ENCODE results near the gene TCF23.
"Not testable (repeated sequence)": the region's sequence is repeated elsewhere in the genome, so short reads cannot be mapped to it uniquely, and the experiment has no call there.

The TCF23 gene

GRCh38 chr2:27198068-27198467, 49.3 kb downstream of the TCF23 start:
- not testable (repeated sequence) for H3K9me3 ChIP-seq (replicated peaks in 1 of 2; ENCODE audit: control insufficient read depth in 2 of 2, insufficient read depth in 1 of 2, low read depth in 1 of 2, low read length in 2 of 2); H3K4ac ChIP-seq (ENCODE audit: low read length); H3K27ac ChIP-seq (replicated peaks; ENCODE audit: low read length); H3K23ac ChIP-seq (ENCODE audit: low read depth, low read length, poor library complexity); H2AFZ ChIP-seq (ENCODE audit: low read length); H2BK12ac ChIP-seq (ENCODE audit: low read length); H3K4me2 ChIP-seq (ENCODE audit: insufficient read depth, low read length, poor library complexity, severe bottlenecking); H2BK120ac ChIP-seq (ENCODE audit: low read depth, low read length); H2BK5ac ChIP-seq (ENCODE audit: low read length); H2BK15ac ChIP-seq (ENCODE audit: low read length); H3K4me3 ChIP-seq (ENCODE audit: low read length in 2 of 2); H3K14ac ChIP-seq (ENCODE audit: low read length); H2AK5ac ChIP-seq (ENCODE audit: low read depth, low read length); DNase-seq (ENCODE audit: low spot score); H3K18ac ChIP-seq (ENCODE audit: low read length); H4K8ac ChIP-seq (ENCODE audit: low read depth, low read length); H3K27me3 ChIP-seq (ENCODE audit: control insufficient read depth in 3 of 3, insufficient read depth in 3 of 3, low read depth in 1 of 3, low read length in 3 of 3); H3K9ac ChIP-seq (ENCODE audit: low read depth, low read length, poor library complexity); H3K4me1 ChIP-seq (ENCODE audit: control insufficient read depth in 2 of 2, insufficient read depth in 1 of 2, low read depth in 1 of 2, low read length in 2 of 2); H4K91ac ChIP-seq (ENCODE audit: low read depth, low read length, poor library complexity); H3K79me1 ChIP-seq (ENCODE audit: low read depth, low read length)
- H3K36me3 ChIP-seq (replicated peaks in 1 of 2; ENCODE audit: control insufficient read depth in 2 of 2, insufficient read depth in 2 of 2, low read length in 2 of 2): peaks cover 19 to 38% of the 10 kb centered on the region in 2 donors
- no CpG with 5 or more reads among the region's 3 CpGs for WGBS, 2 donors (ENCODE audit: extremely low coverage in 2 of 2, insufficient read length in 2 of 2, insufficient replicate concordance in 1 of 2)

- no peak for DNase-seq (ENCODE audit: low spot score)
- H2AK5ac ChIP-seq (ENCODE audit: low read depth, low read length): no peak overlapping the region
- H3K79me1 ChIP-seq (ENCODE audit: low read depth, low read length): no peaks in the 10 kb centered on the region
- H3K4ac ChIP-seq (ENCODE audit: low read length): no peak overlapping the region
- WGBS, 2 donors (ENCODE audit: extremely low coverage in 2 of 2, insufficient read length in 2 of 2, insufficient replicate concordance in 1 of 2): no CpG with 5 or more reads among the region's 2 CpGs
- H4K91ac ChIP-seq (ENCODE audit: low read depth, low read length, poor library complexity): no peak overlapping the region
- H3K18ac ChIP-seq (ENCODE audit: low read length): no peak overlapping the region
- no peak overlapping the region for H3K14ac ChIP-seq (ENCODE audit: low read length)
- H3K9me3 ChIP-seq (replicated peaks in 1 of 2; ENCODE audit: control insufficient read depth in 2 of 2, insufficient read depth in 1 of 2, low read depth in 1 of 2, low read length in 2 of 2): peaks cover 0 to 3% of the 10 kb centered on the region in 2 donors
- no peaks in the 10 kb centered on the region for H3K4me1 ChIP-seq (ENCODE audit: control insufficient read depth in 2 of 2, insufficient read depth in 1 of 2, low read depth in 1 of 2, low read length in 2 of 2)
- no peak overlapping the region for H2BK12ac ChIP-seq (ENCODE audit: low read length)
- no peak overlapping the region for H3K4me2 ChIP-seq (ENCODE audit: insufficient read depth, low read length, poor library complexity, severe bottlenecking)
- H3K27ac ChIP-seq (replicated peaks; ENCODE audit: low read length): no peak overlapping the region
- H3K9ac ChIP-seq (ENCODE audit: low read depth, low read length, poor library complexity): no peak overlapping the region
- no peak overlapping the region for H4K8ac ChIP-seq (ENCODE audit: low read depth, low read length)
- no peak overlapping the region for H2BK5ac ChIP-seq (ENCODE audit: low read length)
- no peak overlapping the region for H2AFZ ChIP-seq (ENCODE audit: low read length)
- no peak overlapping the region for H2BK120ac ChIP-seq (ENCODE audit: low read depth, low read length)
- H2BK15ac ChIP-seq (ENCODE audit: low read length): no peak overlapping the region
- no peaks in the 10 kb centered on the region for H3K27me3 ChIP-seq (ENCODE audit: control insufficient read depth in 3 of 3, insufficient read depth in 3 of 3, low read depth in 1 of 3, low read length in 3 of 3)
- H3K36me3 ChIP-seq (replicated peaks in 1 of 2; ENCODE audit: control insufficient read depth in 2 of 2, insufficient read depth in 2 of 2, low read length in 2 of 2): peaks cover 24 to 43% of the 10 kb centered on the region in 2 donors
- H3K23ac ChIP-seq (ENCODE audit: low read depth, low read length, poor library complexity): no peak overlapping the region
- H3K4me3 ChIP-seq (ENCODE audit: low read length in 2 of 2): no peak overlapping the region
Observed at GRCh38 chr2:27198627-27199026, 49.8 kb downstream of the TCF23 start.

GRCh38 chr2:27199241-27199640, 50.4 kb downstream of the TCF23 start:
- Histone ChIP-seq H2BK15ac (ENCODE audit: low read length) (no peak overlapping the region), H3K4ac (ENCODE audit: low read length) (no peak overlapping the region), H3K27me3 (ENCODE audit: control insufficient read depth in 3 of 3, insufficient read depth in 3 of 3, low read depth in 1 of 3, low read length in 3 of 3) (no peaks in the 10 kb centered on the region), H3K27ac (replicated peaks; ENCODE audit: low read length) (no peak overlapping the region), H3K14ac (ENCODE audit: low read length) (no peak overlapping the region), H3K9ac (ENCODE audit: low read depth, low read length, poor library complexity) (no peak overlapping the region), H3K4me3 (ENCODE audit: low read length in 2 of 2) (no peak overlapping the region), H3K9me3 (replicated peaks in 1 of 2; ENCODE audit: control insufficient read depth in 2 of 2, insufficient read depth in 1 of 2, low read depth in 1 of 2, low read length in 2 of 2) (peaks cover 0 to 3% of the 10 kb centered on the region in 2 donors), H3K36me3 (replicated peaks in 1 of 2; ENCODE audit: control insufficient read depth in 2 of 2, insufficient read depth in 2 of 2, low read length in 2 of 2) (peaks cover 30 to 49% of the 10 kb centered on the region in 2 donors), H3K18ac (ENCODE audit: low read length) (no peak overlapping the region), H2BK12ac (ENCODE audit: low read length) (no peak overlapping the region), H3K79me1 (ENCODE audit: low read depth, low read length) (no peaks in the 10 kb centered on the region), H3K23ac (ENCODE audit: low read depth, low read length, poor library complexity) (no peak overlapping the region), H2BK120ac (ENCODE audit: low read depth, low read length) (no peak overlapping the region), H4K91ac (ENCODE audit: low read depth, low read length, poor library complexity) (no peak overlapping the region), H2AFZ (ENCODE audit: low read length) (no peak overlapping the region), H3K4me1 (ENCODE audit: control insufficient read depth in 2 of 2, insufficient read depth in 1 of 2, low read depth in 1 of 2, low read length in 2 of 2) (no peaks in the 10 kb centered on the region), H2BK5ac (ENCODE audit: low read length) (no peak overlapping the region), H3K4me2 (ENCODE audit: insufficient read depth, low read length, poor library complexity, severe bottlenecking) (no peak overlapping the region), H4K8ac (ENCODE audit: low read depth, low read length) (no peak overlapping the region), H2AK5ac (ENCODE audit: low read depth, low read length) (no peak overlapping the region)
- WGBS, 2 donors (ENCODE audit: extremely low coverage in 2 of 2, insufficient read length in 2 of 2, insufficient replicate concordance in 1 of 2): no CpG with 5 or more reads among the region's 2 CpGs
- no peak for DNase-seq (ENCODE audit: low spot score)

- Histone ChIP-seq H2BK5ac (ENCODE audit: low read length) (peak overlapping the region; percentile 22), H3K4me1 (ENCODE audit: control insufficient read depth in 2 of 2, insufficient read depth in 1 of 2, low read depth in 1 of 2, low read length in 2 of 2) (no peaks in the 10 kb centered on the region), H3K4ac (ENCODE audit: low read length) (no peak overlapping the region), H3K18ac (ENCODE audit: low read length) (no peak overlapping the region), H3K79me1 (ENCODE audit: low read depth, low read length) (no peaks in the 10 kb centered on the region), H2BK120ac (ENCODE audit: low read depth, low read length) (no peak overlapping the region), H3K14ac (ENCODE audit: low read length) (no peak overlapping the region), H2AFZ (ENCODE audit: low read length) (no peak overlapping the region), H4K8ac (ENCODE audit: low read depth, low read length) (no peak overlapping the region), H3K4me3 (ENCODE audit: low read length in 2 of 2) (no peak overlapping the region), H3K4me2 (ENCODE audit: insufficient read depth, low read length, poor library complexity, severe bottlenecking) (no peak overlapping the region), H3K9ac (ENCODE audit: low read depth, low read length, poor library complexity) (no peak overlapping the region), H3K23ac (ENCODE audit: low read depth, low read length, poor library complexity) (no peak overlapping the region), H3K36me3 (replicated peaks in 1 of 2; ENCODE audit: control insufficient read depth in 2 of 2, insufficient read depth in 2 of 2, low read length in 2 of 2) (peaks cover 52 to 74% of the 10 kb centered on the region in 2 donors), H2BK15ac (ENCODE audit: low read length) (no peak overlapping the region), H3K27me3 (ENCODE audit: control insufficient read depth in 3 of 3, insufficient read depth in 3 of 3, low read depth in 1 of 3, low read length in 3 of 3) (no peaks in the 10 kb centered on the region), H3K27ac (replicated peaks; ENCODE audit: low read length) (no peak overlapping the region), H4K91ac (ENCODE audit: low read depth, low read length, poor library complexity) (no peak overlapping the region), H2BK12ac (ENCODE audit: low read length) (no peak overlapping the region), H2AK5ac (ENCODE audit: low read depth, low read length) (no peak overlapping the region), H3K9me3 (replicated peaks in 1 of 2; ENCODE audit: control insufficient read depth in 2 of 2, insufficient read depth in 1 of 2, low read depth in 1 of 2, low read length in 2 of 2) (peaks cover 0 to 3% of the 10 kb centered on the region in 2 donors)
- DNase-seq (ENCODE audit: low spot score): no peak
- no CpG with 5 or more reads among the region's 7 CpGs for WGBS, 2 donors (ENCODE audit: extremely low coverage in 2 of 2, insufficient read length in 2 of 2, insufficient replicate concordance in 1 of 2)
Observed at GRCh38 chr2:27201675-27202074, 52.9 kb downstream of the TCF23 start.

Measured in neuronal stem cell (in vitro differentiated cells).